Left lung (tissue), 10 donors: ENCODE data around the gene C10orf71. TPM values are rescaled to one million over a fixed set of nuclear protein-coding genes. Genes with fewer than 3 reads are reported as not detected.

Experiments used
- ATAC-seq: fragments of 200-7000 bp; cut with Tn5 transposase; one replicate; pipeline ENCODE4 v1.9.1; 2020; ENCODE audit warnings: moderate library complexity
- DNase-seq, 4 donors: peaks; one replicate each; pipeline ENCODE4 v3.0.0-alpha.2; 2013 to 2020
- H3K27ac ChIP-seq, 2 donors: fragments of 200-600 bp; sonication (generic) in 1 of 2; one replicate each; pipeline versions ENCODE4 v1.5.0 to v1.8.0; 2020 to 2021
- H3K27me3 ChIP-seq, 2 donors: fragments of 200-600 bp; sonication (generic) in 1 of 2; one replicate each; pipeline versions ENCODE4 v1.5.0 to v1.8.0; 2020 to 2021
- H3K36me3 ChIP-seq, 2 donors: fragments of 200-600 bp; sonication (generic) in 1 of 2; one replicate each; pipeline versions ENCODE4 v1.5.0 to v1.8.0; 2020 to 2021
- H3K4me1 ChIP-seq, 2 donors: fragments of 200-600 bp; one replicate each; pipeline ENCODE4 v1.8.0; 2021
- H3K4me3 ChIP-seq, 2 donors: fragments of 200-600 bp; sonication (generic) in 1 of 2; one replicate each; pipeline versions ENCODE4 v1.5.0 to v1.8.0; 2020 to 2021; ENCODE audit warnings: mild to moderate bottlenecking in 1 of 2
- H3K9me3 ChIP-seq, 2 donors: fragments of 200-600 bp; sonication (generic) in 1 of 2; one replicate each; pipeline versions ENCODE4 v1.5.0 to v1.8.0; 2020 to 2021
- intact Hi-C, 2 donors: fragments of 100-400 bp; cut with DNase I; formaldehyde crosslinking; loops; one replicate each; pipeline versions ENCODE4 v1.11.2 to v1.14.2; 2022
- polyA plus RNA-seq, 6 donors: library from polyadenylated mRNA; unstranded; fragments of 120-200 nt; gene quantifications; one replicate each; pipeline ENCODE4 v1.2.1, GENCODE V29; 2013; ENCODE audit not compliant: insufficient read length in 6 of 6
- total RNA-seq, 2 donors: library from RNA; stranded (reverse); fragmentation: NEBNext Ultra II Directional; extraction: Animal tissue kit (Norgen Biotek cat#: 25700); gene quantifications; one replicate each; pipeline ENCODE4 v1.2.1, GENCODE V29; 2021
- TF ChIP-seq, protein P1 (sequence below), 2 donors: fragments of 200-600 bp; sonication (generic) in 1 of 2; IDR thresholded peaks; one replicate each; pipeline versions ENCODE4 v1.5.0 to v1.8.0; 2021; ENCODE audit warnings: antibody characterized with exemption in 2 of 2
- donor health status: DM: no; HTN: yes; CAD: no.
- donor health status: DM: no; HTN: no; CAD: no.

Gene C10orf71
- total and polyA plus RNA-seq, 8 donors = not detected

DNA sequence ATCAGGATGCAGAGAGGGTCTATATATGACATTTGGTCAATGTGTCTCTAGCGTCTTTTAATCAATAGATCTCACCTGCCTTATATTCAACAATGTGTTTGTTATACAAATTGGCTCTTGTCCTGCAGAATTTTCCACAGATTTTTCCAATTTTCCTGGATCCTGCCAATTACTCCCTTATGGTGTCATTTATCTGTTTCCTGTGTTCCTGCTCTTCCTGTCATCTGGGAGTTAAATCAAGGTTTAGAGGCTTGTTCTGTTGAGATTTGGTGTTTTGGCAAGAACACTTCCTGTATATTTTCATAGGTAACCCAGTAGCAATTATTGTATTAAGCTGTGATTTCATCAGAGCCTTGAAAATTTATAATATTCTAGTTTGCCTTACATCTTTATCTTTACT lies 8.8 kb upstream of the C10orf71 start:
- Histone ChIP-seq H3K27ac (no peak overlapping the region), H3K4me1 (peaks cover 0 to 13% of the 10 kb centered on the region in 2 donors), H3K36me3 (no peaks in the 10 kb centered on the region), H3K4me3 (no peak overlapping the region), H3K27me3 (no peaks in the 10 kb centered on the region), H3K9me3 (no peaks in the 10 kb centered on the region)
- ATAC-seq = no peak
- DNase-seq = no peak
- intact Hi-C loops = no loop called here
- TF ChIP-seq, protein P1, sequence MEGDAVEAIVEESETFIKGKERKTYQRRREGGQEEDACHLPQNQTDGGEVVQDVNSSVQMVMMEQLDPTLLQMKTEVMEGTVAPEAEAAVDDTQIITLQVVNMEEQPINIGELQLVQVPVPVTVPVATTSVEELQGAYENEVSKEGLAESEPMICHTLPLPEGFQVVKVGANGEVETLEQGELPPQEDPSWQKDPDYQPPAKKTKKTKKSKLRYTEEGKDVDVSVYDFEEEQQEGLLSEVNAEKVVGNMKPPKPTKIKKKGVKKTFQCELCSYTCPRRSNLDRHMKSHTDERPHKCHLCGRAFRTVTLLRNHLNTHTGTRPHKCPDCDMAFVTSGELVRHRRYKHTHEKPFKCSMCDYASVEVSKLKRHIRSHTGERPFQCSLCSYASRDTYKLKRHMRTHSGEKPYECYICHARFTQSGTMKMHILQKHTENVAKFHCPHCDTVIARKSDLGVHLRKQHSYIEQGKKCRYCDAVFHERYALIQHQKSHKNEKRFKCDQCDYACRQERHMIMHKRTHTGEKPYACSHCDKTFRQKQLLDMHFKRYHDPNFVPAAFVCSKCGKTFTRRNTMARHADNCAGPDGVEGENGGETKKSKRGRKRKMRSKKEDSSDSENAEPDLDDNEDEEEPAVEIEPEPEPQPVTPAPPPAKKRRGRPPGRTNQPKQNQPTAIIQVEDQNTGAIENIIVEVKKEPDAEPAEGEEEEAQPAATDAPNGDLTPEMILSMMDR (IDR thresholded peaks at IDR 0.05) = no peak

DNA sequence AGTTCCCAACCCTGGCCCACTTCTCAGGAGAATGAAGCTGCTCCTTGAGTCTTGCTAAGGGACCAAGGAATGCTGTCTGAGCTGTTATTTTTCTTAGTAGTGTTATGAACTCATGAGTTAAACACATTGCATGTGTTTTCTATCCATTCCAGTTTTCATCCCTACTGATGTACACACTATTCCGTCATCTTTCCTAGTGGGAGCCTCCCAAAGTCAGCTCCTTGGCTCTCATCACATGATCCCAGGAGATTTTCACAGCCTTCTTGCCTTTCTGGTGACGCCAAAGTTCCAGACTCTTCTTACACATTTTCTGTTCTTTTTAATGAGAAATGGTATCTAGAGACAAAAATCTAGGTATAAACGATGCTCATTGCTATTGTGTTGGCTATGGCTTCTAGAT lies 8.4 kb upstream of the C10orf71 start:
- H3K4me3 ChIP-seq = no peak overlapping the region
- no peaks in the 10 kb centered on the region for H3K36me3 ChIP-seq
- TF ChIP-seq, protein P1 (IDR thresholded peaks at IDR 0.05) = no peak
- H3K4me1 ChIP-seq = peaks cover 0 to 12% of the 10 kb centered on the region in 2 donors
- ATAC-seq (no peak), DNase-seq (no peak)
- intact Hi-C loops = no loop called here
- no peak overlapping the region for H3K27ac ChIP-seq
- H3K27me3 ChIP-seq = no peaks in the 10 kb centered on the region
- H3K9me3 ChIP-seq = no peaks in the 10 kb centered on the region

DNA sequence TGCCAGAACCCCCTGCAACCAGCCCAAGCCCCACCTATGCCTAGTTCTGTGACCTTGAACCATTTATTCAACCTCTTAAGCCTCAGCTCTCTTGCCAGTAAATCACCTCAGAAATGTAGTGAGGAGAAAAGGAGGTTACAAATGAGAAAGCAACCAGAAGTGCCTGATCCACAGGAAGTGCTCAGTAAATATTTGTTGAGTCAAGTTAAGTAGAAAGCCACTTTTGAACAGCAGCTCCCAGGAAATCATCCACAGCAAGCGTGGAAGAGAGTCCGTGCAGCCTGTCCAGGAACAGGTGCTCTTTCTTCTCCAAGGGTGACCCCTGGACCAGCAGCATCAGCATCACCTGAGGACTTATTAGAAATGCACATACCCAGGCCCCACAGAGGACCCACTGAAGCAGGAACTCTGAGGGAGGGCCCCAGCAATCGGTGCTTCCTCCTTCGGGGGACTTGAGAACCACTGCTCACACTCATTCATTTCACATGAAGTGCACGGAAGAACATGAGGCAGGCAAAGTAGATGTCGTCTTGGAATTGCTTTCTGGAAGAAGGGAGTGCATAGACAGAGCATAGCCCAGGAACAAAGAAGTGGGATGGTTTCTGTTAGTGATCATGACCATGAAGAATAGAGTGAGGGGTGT lies 6.3 kb upstream of the C10orf71 start:
- Histone ChIP-seq H3K9me3 (no peaks in the 10 kb centered on the region), H3K4me1 (no peaks in the 10 kb centered on the region), H3K4me3 (no peak overlapping the region), H3K27ac (no peak overlapping the region), H3K36me3 (no peaks in the 10 kb centered on the region), H3K27me3 (no peaks in the 10 kb centered on the region)
- ATAC-seq (peak; percentile 77), DNase-seq (no peak)
- TF ChIP-seq, protein P1 (IDR thresholded peaks at IDR 0.05) = no peak
- intact Hi-C loops = no loop called here

DNA sequence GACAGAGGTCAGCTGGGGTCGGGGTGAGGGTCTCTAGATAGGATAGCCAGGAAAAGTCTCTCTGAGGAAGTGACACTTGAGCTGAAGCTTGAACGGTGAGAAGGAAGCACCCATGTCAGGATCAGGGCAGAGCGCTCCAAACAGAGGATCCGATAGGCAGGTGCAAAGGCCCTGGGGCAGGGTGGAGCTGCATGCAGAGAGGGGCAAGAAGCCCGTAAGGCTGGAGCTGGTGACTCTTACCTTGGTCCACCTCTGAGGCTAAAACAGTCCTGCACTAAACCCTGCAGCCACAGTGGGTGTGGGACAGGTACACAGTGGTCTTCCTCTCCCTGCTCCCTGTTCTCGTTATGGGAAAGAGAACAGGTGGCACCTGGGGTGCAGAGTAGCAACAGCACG lies 5.8 kb upstream of the C10orf71 start:
- TF ChIP-seq, protein P1 (IDR thresholded peaks at IDR 0.05) = no peak
- Histone ChIP-seq H3K9me3 (no peaks in the 10 kb centered on the region), H3K4me3 (no peak overlapping the region), H3K27me3 (no peaks in the 10 kb centered on the region), H3K4me1 (no peaks in the 10 kb centered on the region), H3K36me3 (no peaks in the 10 kb centered on the region), H3K27ac (no peak overlapping the region)
- intact Hi-C loops = no loop called here
- no peak for ATAC-seq
- DNase-seq = no peak

DNA sequence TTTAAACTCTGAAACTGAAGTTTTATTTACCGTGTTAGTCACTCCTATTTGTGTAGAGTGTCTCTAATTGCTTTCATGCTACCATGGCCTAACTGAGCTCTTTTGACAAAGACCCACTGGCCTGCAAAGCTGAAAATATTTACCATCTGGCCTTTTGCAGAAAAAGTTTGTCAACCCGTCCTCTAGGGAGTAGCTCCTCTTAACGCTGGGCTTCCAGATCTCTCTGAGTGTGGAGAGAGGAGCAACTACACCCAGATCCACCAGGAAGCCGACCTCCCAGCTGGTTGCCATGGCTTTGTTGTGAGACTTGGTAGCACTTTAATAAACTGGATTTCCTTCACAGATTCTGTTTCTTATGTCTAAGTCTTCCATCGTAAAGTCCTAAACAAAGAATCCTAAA lies 4.2 kb upstream of the C10orf71 start:
- Histone ChIP-seq H3K9me3 (no peaks in the 10 kb centered on the region), H3K36me3 (no peaks in the 10 kb centered on the region), H3K4me1 (peaks cover 0 to 3% of the 10 kb centered on the region in 2 donors), H3K27ac (no peak overlapping the region), H3K27me3 (no peaks in the 10 kb centered on the region), H3K4me3 (no peak overlapping the region)
- TF ChIP-seq, protein P1 (IDR thresholded peaks at IDR 0.05) = no peak
- intact Hi-C loops = no loop called here
- no peak for DNase-seq
- ATAC-seq = no peak
